Measurements from ENCODE around the gene HTR1E. TPM values are rescaled to one million over a fixed set of nuclear protein-coding genes. Genes with fewer than 3 reads are reported as not detected.

Gene HTR1E
- polyA plus RNA-seq, 1 experiment, result not detected

DNA sequence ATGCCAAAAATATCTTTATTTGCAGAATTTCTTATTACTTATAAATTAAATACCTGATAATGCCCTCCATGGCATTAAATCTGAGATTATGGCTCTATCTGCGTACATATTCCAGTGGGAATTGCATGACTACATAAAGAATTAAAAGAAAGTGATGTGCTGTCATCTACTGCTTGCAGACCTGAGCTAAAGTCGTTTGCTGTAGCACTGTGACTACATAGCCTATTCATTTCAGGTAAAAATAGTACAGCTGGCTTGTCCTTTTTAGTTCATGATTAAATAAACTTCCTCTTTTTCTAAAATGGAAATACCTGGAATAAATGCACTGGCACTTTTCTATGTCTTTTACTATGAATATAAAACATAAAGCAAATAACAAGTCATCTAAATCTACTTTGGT is 79.4 kb downstream of the HTR1E start:
- Histone ChIP-seq H3K36me3 (ENCODE audit: control insufficient read depth, insufficient read depth, low read length) (no peaks in the 10 kb centered on the region), H3K4me3 (ENCODE audit: low read depth, low read length) (no peak overlapping the region), H3K27me3 (ENCODE audit: control insufficient read depth, insufficient read depth, low read length) (no peaks in the 10 kb centered on the region)
- CTCF ChIA-PET, result no interaction called here
- no peak for DNase-seq (ENCODE audit: low read depth)
- POLR2A ChIA-PET, result no interaction called here
- TF ChIP-seq, protein P1, sequence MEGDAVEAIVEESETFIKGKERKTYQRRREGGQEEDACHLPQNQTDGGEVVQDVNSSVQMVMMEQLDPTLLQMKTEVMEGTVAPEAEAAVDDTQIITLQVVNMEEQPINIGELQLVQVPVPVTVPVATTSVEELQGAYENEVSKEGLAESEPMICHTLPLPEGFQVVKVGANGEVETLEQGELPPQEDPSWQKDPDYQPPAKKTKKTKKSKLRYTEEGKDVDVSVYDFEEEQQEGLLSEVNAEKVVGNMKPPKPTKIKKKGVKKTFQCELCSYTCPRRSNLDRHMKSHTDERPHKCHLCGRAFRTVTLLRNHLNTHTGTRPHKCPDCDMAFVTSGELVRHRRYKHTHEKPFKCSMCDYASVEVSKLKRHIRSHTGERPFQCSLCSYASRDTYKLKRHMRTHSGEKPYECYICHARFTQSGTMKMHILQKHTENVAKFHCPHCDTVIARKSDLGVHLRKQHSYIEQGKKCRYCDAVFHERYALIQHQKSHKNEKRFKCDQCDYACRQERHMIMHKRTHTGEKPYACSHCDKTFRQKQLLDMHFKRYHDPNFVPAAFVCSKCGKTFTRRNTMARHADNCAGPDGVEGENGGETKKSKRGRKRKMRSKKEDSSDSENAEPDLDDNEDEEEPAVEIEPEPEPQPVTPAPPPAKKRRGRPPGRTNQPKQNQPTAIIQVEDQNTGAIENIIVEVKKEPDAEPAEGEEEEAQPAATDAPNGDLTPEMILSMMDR (IDR thresholded peaks at IDR 0.05; ENCODE audit: insufficient read depth, low read depth, low read length), result no peak

DNA sequence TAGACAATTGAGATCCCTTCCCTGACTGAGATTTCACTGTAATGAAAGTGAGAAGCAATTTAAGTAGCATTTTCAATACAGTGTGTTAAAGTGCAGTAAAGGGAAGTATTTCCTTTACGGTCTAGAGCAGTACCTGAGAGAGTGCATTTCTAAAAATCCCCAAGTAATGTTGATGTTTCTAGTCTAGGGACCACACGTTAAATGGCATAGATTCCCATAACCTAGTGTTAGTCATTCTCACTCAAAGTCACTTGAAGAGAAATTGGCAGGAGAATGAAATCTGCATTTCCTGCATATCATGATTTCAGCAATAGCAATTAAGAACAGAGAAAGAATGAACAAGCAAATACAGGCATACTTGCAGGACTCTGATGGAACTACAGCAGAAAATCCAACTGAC is 89.7 kb downstream of the HTR1E start:
- H3K36me3 ChIP-seq (ENCODE audit: control insufficient read depth, insufficient read depth, low read length), result no peaks in the 10 kb centered on the region
- POLR2A ChIA-PET, result no interaction called here
- CTCF ChIA-PET, result no interaction called here
- H3K4me3 ChIP-seq (ENCODE audit: low read depth, low read length), result no peak overlapping the region
- TF ChIP-seq, protein P1 (IDR thresholded peaks at IDR 0.05; ENCODE audit: insufficient read depth, low read depth, low read length), result no peak
- no peak for DNase-seq (ENCODE audit: low read depth)
- no peaks in the 10 kb centered on the region; the same call in 1 of the 2 replicates for H3K27me3 ChIP-seq (ENCODE audit: control insufficient read depth, insufficient read depth, low read length)

DNA sequence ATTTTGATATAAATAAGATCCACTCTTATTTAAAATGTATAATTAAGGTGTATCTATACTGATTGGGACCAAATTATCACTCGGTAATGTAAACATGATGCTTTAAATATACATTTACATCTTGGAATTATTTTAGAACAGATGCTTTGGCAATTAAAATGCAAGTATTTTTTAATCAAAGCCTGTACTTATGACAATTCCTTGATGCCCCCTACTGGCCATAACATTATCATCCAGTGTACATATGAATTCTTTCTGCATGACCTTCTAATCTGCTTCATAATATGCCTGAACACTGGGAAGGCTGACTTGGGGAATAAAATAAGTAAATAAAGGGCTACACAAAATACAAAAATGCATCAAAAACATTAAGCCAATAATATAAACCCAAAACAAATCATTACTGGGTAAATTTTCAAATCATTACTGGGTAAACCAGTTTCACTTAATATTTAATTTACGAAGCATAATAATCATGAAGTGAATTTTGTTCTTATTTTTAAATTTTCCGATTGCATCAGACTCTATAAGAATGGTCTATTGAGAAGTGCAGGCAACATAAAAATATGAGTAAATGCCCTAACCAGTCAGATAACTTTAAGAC is 92.5 kb downstream of the HTR1E start:
- Histone ChIP-seq H3K27me3 (ENCODE audit: control insufficient read depth, insufficient read depth, low read length) (no peaks in the 10 kb centered on the region; the same call in 1 of the 2 replicates), H3K36me3 (ENCODE audit: control insufficient read depth, insufficient read depth, low read length) (no peaks in the 10 kb centered on the region), H3K4me3 (ENCODE audit: low read depth, low read length) (no peak overlapping the region)
- ChIA-PET CTCF (no interaction called here), POLR2A (no interaction called here)
- TF ChIP-seq, protein P1 (IDR thresholded peaks at IDR 0.05; ENCODE audit: insufficient read depth, low read depth, low read length), result peak; percentile 64
- no peak for DNase-seq (ENCODE audit: low read depth)

DNA sequence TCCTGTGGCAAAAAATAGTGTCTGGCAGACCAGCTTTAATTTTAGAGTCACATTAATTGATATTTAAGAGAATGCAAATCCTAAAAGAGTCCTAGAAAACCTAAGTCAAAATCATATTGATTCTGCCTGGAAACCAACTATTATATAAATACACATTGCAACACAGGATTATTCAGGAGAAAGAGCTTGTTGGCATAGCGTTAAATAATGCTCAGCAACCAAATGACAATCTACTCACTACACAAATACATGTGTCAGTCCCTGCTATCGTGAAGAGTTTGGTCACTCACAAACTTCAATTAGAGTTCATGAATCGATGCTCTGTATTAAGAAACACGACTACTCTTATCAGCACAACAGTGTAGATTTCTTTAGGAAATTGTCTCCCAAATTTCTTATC is 103.4 kb downstream of the HTR1E start:
- DNase-seq (ENCODE audit: low read depth), result no peak

DNA sequence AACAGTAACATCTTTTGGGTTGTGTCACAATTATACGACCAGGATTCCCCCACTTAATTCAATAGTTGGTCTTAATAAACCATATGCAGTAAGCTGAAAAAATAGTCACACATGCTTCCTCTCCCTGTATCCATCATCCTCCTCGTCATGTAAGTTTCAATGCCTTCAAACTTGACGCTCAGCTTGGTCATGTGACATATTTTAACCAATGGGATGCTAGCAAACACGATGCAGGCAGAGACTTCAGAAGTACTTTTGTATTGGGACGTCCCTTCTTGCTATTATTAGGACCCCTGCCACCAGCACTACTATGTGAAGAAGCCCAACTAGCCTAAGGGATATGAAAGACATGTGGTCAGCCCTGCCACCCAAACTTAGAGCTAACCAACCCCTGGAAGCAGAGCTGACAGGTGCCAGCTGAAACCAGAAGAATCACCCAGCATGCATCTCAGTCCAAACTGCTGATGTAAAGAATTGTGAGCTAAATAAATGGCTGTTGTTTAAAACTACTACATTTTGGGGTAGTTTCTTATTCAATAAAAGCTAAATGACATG is 108.3 kb downstream of the HTR1E start:
- Histone ChIP-seq H3K36me3 (ENCODE audit: control insufficient read depth, insufficient read depth, low read length) (no peaks in the 10 kb centered on the region), H3K27me3 (ENCODE audit: control insufficient read depth, insufficient read depth, low read length) (no peaks in the 10 kb centered on the region; the same call in 1 of the 2 replicates), H3K4me3 (ENCODE audit: low read depth, low read length) (no peak overlapping the region)
- TF ChIP-seq, protein P1 (IDR thresholded peaks at IDR 0.05; ENCODE audit: insufficient read depth, low read depth, low read length), result no peak
- CTCF ChIA-PET, result no interaction called here
- POLR2A ChIA-PET, result no interaction called here
- DNase-seq (ENCODE audit: low read depth), result no peak

More for the DNA sequence above, 103.4 kb downstream of the HTR1E start:
- no peaks in the 10 kb centered on the region; the same call in 1 of the 2 replicates for H3K27me3 ChIP-seq (ENCODE audit: control insufficient read depth, insufficient read depth, low read length)
- CTCF ChIA-PET, result no interaction called here
- POLR2A ChIA-PET, result no interaction called here
- no peak overlapping the region for H3K4me3 ChIP-seq (ENCODE audit: low read depth, low read length)
- no peaks in the 10 kb centered on the region for H3K36me3 ChIP-seq (ENCODE audit: control insufficient read depth, insufficient read depth, low read length)
- TF ChIP-seq, protein P1 (IDR thresholded peaks at IDR 0.05; ENCODE audit: insufficient read depth, low read depth, low read length), result no peak
